Kidney glomerular epithelial cell (primary cell): ENCODE data around the gene IGF2R.
A peak's percentile ranks its signal among the peaks of the same experiment; 100 is the strongest.

Source experiments
- DNase-seq: peaks from one replicate; lab custom pipeline; 2025; lab: John Stamatoyannopoulos, UW

The IGF2R gene

GRCh38 chr6:160027076-160027475 is 58.2 kb downstream of the IGF2R start:
- no peak for DNase-seq

GRCh38 chr6:160027931-160028330 is 59.0 kb downstream of the IGF2R start:
- no peak for DNase-seq

- no peak for DNase-seq
Measured at GRCh38 chr6:160028487-160029275, 59.8 kb downstream of the IGF2R start.

GRCh38 chr6:160029525-160029924 is 60.6 kb downstream of the IGF2R start:
- DNase-seq = no peak

GRCh38 chr6:160030103-160030502 is 61.2 kb downstream of the IGF2R start:
- DNase-seq = peak; percentile 93

GRCh38 chr6:160031442-160031841 is 62.6 kb downstream of the IGF2R start:
- DNase-seq = no peak

- DNase-seq = no peak
Measured at GRCh38 chr6:160031871-160032270, 63.0 kb downstream of the IGF2R start.

- DNase-seq = no peak
Measured at GRCh38 chr6:160032538-160032937, 63.7 kb downstream of the IGF2R start.

GRCh38 chr6:160034036-160034930 is 65.4 kb downstream of the IGF2R start:
- DNase-seq = no peak

GRCh38 chr6:160035241-160035640 is 66.4 kb downstream of the IGF2R start:
- no peak for DNase-seq

- DNase-seq = no peak
Measured at GRCh38 chr6:160035693-160036330, 66.9 kb downstream of the IGF2R start.

GRCh38 chr6:160036331-160036695 is 67.4 kb downstream of the IGF2R start:
- no peak for DNase-seq

GRCh38 chr6:160036790-160037206 is 67.9 kb downstream of the IGF2R start:
- DNase-seq = no peak

- no peak for DNase-seq
Measured at GRCh38 chr6:160038479-160038878, 69.6 kb downstream of the IGF2R start.

GRCh38 chr6:160039441-160039840 is 70.6 kb downstream of the IGF2R start:
- no peak for DNase-seq

GRCh38 chr6:160040055-160040454 is 71.2 kb downstream of the IGF2R start:
- no peak for DNase-seq

GRCh38 chr6:160040527-160041264 is 71.8 kb downstream of the IGF2R start:
- no peak for DNase-seq

- DNase-seq = no peak
Measured at GRCh38 chr6:160041608-160042007, 72.7 kb downstream of the IGF2R start.

- DNase-seq = no peak
Measured at GRCh38 chr6:160042014-160042773, 73.3 kb downstream of the IGF2R start.

- DNase-seq = no peak
Measured at GRCh38 chr6:160042788-160043301, 74.0 kb downstream of the IGF2R start.

- no peak for DNase-seq
Measured at GRCh38 chr6:160043784-160044183, 74.9 kb downstream of the IGF2R start.
